GM19351 (cell line): ENCODE results near the gene MX2.
"Not testable (repeated sequence)": the region's sequence is repeated elsewhere in the genome, so short reads cannot be mapped to it uniquely, and the experiment has no call there.

Source experiments
- ATAC-seq: cut with Tn5 transposase; IDR thresholded peaks from one replicate; pipeline ENCODE4 v1.9.1; 2021; ENCODE audit warnings: mild to moderate bottlenecking, moderate library complexity; ENCODE audit not compliant: unreplicated experiment

The MX2 gene, protein sequence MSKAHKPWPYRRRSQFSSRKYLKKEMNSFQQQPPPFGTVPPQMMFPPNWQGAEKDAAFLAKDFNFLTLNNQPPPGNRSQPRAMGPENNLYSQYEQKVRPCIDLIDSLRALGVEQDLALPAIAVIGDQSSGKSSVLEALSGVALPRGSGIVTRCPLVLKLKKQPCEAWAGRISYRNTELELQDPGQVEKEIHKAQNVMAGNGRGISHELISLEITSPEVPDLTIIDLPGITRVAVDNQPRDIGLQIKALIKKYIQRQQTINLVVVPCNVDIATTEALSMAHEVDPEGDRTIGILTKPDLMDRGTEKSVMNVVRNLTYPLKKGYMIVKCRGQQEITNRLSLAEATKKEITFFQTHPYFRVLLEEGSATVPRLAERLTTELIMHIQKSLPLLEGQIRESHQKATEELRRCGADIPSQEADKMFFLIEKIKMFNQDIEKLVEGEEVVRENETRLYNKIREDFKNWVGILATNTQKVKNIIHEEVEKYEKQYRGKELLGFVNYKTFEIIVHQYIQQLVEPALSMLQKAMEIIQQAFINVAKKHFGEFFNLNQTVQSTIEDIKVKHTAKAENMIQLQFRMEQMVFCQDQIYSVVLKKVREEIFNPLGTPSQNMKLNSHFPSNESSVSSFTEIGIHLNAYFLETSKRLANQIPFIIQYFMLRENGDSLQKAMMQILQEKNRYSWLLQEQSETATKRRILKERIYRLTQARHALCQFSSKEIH

DNA sequence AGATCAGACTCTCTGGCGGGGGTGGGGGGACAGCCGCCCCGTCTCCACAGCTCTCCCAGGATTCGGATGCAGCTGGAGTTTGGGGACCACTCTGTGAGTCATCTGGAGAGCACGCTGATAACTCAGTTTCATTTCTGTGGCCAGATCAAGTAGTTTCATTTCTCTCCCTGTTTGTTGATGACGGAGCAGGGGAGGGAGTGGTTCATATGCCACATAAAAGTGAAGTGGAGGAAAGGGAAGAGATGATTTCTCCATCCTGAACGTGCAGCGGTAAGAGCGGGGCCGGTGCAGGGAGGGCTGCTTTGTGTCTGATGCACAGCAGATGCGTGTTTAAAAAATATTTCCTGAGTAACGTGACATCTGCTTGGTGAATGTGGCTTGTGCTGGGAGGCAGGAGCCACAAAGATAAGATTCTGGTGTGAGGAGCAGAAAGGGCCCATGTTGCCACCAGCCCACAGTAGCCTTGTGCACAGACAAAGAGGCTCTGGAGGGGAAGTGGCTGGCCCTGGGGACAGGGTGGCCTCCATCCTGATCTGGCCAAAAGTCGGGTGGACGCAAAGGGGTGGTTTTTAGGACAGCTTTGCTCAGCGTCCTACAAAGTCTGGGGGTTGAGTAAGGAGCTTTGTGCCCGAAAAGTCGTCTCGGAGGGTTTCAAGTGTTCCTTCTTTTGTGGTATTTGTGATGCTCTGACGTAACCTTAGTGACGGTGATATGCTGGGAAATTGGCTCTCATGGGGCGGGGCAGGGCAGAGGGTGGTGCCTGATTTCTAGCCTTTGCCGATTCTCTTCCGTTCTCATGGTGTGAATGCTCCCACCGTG is at the start of gene MX2:
Gene MX2, plus strand, starts transcription at position 242 of the 819 bp plus-strand sequence. CDS start 14,880 bp downstream, outside the sequence.
- peak; percentile 73 for ATAC-seq

DNA sequence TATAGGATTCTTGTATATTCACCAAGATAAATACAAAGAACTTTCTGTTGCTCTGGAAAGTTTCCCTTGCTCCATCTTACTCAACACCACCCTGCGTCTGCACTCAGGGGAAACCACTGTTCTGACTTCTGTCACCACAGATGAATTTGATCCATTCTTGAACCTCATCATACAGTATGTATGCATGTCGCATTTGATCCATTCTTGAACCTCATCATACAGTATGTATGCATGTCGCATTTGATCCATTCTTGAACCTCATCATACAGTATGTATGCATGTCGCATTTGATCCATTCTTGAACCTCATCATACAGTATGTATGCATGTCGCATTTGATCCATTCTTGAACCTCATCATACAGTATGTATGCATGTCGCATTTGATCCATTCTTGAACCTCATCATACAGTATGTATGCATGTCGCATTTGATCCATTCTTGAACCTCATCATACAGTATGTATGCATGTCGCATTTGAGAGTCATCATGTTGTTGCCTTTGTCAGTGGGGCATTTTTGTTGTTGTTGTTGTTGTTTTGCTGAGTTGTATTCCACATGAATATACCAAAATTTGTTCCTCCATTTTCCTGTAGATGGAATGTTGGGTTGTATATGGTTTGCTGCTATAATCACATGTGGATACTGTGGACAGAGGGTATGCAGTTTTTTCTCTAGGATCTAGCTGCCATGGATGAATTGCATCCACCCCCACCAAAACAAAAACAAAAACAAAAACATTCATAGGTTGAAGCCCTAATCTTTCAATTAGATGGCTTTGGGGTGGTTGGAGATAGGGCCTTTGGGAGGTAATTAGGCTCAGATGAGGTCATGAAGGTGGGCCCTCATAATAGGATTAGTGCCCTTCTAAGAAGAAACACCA is 48.3 kb upstream of the MX2 start:
- not testable (repeated sequence) for ATAC-seq

DNA sequence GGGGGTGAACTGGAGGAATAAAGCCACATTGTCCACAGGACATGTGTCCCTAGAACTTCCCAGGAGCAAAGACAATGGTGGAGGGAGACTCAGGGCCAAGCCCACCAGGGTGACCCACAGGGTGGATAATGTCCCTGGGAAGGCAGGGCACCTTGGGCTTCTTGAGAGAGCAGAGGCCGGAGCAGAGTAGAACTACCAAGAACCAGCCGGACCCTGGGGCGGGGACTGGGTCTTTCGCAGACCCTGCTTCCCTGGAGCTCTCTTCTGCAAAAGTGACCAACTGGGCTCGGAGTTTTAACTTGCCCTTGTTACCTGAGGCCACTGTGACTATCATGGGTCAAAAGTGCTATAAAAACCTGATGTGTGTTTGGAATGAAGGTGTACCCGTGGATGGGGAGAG is 46.1 kb upstream of the MX2 start:
- ATAC-seq, result no peak

DNA sequence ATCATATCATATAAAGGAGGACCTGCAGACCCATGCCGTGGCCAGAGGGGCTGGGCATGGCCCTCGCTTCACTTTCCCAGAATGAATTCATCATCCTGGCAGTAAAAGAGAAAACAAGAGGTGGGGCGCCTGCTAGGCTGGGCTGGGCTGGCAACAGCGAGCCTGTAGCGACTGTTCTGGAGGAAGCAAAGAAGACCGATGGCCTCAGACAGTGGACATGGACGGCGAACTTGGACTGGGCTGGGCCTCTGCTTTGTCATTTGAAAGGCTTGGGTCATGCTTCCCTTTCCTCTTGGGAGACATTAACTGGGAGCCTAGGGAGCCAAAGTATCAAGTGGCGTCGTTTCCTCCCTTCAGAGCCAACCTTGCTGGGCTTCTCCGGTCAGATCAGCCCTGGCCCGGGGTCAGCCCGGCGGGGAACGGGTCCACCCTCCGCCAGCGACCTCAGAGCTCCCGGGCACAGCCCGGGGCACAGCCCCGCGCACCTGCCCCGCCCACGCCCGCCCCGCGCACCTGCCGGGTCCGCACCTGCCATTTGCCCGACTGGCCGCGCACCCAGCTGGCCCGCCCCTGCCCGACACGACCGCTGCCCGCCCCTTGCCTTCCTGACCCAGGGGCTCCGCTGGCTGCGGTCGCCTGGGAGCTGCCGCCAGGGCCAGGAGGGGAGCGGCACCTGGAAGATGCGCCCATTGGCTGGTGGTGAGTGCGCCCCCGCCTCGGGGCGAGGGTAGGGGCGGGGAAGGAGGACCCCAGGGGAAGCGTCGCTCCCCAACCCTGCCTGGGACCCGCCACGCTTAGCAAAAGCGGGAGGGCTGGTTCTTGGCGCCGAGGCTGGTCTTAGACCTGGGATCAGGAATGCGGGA is 45.4 kb upstream of the MX2 start, which contains the start of gene FAM3B:
Gene FAM3B, plus strand, starts transcription at position 602 of the 863 bp plus-strand sequence. Its CDS starts 79 bp downstream, at position 681.
- no peak for ATAC-seq

DNA sequence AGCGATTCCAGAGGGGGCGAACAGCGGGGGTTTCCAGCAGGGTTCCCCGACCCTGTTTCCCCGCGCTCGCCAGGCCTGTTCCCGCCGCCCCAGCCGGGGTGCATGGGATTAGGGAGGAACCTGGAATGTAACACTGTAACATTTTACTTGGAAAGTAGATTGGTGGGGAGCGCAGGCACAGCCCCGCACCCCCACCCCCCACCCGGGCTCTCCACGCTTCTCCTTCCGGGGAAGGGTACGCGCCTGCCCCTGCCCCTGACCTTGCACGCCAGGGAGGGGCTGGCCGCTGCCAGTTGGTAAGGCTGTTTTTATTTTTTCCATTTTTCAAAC is 44.8 kb upstream of the MX2 start:
- no peak for ATAC-seq

DNA sequence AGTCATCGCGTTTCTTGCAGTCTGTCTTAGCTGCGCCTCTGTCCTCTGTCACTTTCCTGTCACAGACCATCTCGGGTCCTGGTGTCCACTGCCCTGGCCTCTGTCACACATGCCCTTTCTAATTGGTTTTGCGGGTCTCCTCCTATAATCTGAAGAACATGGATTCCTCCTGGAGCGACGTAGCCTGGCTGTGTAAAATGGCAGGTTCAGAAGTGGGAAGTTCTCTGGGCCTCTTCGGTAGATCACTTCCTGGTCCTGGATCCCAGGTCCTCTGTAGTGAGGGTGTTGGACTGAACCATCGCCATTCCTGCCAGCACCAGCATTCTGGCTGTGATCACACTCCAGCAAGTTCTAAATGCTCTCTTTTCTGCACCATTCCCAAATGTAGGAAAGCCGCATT is 44.4 kb upstream of the MX2 start:
- ATAC-seq, result no peak

DNA sequence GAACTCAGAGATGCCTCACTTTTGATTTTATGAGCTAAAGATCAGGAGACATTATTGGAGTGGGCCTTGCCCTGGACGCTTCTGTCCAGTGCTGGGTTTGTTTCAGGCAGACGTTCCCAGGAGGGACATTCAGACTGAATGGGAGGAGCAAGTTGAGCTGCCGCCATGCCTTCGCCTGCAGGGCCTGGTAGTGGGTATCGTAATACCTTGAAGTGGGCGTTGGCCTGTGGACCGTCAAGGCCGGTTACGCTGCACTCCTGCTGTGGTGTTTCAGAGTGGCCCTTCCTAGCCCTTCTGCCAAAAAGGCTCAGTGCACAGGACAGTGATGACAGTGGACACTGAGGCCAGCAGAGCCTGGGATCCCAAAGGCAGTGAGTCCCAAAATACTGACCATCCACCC is 43.6 kb upstream of the MX2 start:
- ATAC-seq, result no peak

DNA sequence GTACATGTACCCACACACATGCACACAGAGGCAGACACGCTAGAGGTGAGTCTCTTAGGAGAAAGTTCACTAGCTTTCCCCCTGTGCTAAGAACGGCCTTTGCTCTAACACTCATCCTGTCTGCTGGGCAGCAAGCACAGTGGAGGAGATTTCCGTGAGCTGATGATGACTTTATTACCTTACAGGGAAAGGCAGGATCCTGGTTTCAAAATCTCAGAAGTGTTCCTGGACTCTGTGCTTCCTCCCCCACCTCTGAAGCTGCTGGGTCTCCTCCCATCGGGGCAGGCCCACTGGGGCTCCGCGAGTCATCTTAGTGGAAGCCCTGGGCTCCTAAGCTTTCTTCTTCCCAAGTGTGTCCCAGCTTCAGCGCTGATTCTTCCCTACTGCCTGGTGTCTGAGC is 42.6 kb upstream of the MX2 start:
- ATAC-seq, result no peak

DNA sequence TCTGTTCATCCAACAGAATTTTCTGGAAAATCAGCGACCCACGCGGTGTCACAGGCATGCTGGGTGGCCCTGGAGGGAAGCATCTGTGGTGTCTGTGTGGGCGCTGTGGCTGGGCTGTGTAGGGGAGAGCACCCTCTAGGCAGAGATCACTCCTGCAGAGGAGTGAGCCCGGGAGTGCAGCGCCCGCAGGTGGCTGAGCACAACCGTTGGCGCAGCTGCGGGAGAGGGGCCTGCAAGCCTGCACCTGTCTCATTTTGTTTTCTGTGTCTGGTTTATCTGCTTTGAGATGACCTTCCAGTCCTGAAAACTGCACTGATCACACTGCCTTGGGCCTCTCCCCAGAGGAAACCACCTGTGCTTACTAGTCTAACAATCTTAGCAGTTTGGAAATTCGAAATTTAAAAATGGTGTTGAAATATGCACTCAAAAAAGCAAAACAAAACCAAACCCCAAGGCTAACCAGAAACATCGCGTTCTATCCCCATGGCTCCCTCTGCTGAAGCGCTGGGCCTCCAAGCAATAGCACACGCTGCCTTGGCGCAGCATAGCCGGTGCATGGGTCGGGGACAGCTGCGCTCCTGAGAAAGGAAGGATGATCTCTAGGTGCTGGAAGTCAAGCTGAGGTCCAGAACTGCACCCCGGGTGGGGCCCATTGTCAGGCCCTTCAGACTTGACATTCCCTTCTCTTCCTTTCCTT is 40.5 kb upstream of the MX2 start:
- ATAC-seq, result peak; percentile 82

DNA sequence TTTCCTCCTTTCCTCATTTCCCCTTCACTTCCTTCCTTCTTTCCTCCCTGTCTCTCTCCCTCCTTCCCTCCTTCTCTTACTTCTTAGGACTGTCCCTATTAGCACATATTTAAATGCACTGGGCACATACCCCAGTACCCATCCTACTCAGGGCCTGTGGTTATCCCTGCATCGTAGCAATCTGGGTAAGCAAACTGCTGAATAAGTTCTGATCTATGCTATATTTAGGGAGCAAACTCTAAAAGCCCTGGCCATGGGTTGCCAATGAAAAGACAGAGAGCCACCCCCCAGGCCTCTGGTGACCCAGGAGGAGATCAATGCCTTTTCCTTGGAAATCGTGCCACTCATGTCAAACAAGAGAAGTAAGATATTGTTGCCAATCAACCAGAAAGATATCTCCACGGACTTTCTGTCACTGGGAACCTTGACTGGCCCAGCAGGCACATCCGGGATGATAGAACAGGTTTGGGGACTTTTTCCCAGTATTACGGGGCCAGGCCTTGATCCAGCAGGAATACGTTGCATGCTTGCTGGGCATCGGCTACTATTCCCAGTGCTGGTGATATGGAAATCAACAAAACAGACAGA is 39.8 kb upstream of the MX2 start:
- no peak for ATAC-seq

DNA sequence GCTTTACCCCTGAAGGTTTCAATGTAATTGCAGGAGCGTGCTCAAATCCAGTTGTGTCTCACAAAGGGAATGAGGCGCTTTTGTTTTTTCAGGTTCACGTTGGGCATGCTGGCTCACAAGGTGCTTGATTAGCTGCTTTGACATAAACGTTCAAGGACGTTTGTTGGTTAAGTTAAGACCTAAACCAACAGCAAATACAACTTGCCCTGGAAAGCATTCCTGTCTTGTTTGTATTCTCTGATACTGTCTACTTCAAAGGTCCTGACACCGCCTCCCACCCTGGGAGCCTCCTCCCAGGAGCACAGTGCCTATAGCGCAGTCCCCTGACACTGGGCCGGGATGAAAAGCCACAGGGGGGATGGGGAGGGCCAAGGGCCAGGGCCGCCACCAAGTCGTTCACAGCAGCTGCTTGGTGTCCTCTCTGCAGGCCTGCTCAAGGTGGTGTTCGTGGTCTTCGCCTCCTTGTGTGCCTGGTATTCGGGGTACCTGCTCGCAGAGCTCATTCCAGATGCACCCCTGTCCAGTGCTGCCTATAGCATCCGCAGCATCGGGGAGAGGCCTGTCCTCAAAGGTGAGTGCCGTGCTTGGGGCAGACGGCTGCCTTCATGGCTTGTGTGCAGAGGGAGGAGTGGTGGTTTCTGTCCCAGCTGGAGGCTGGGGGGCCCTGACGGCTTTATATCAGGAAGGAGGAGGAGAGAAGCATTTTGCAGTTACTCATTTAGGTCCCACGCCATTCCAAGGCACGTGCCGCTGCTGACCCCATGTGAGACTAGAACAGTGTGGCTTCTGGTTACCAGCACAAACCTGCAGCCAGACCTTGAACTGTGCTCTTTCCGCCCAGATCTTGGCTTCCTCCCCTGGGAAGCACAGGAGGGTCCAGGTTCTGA is 39.1 kb upstream of the MX2 start:
- ATAC-seq, result no peak

DNA sequence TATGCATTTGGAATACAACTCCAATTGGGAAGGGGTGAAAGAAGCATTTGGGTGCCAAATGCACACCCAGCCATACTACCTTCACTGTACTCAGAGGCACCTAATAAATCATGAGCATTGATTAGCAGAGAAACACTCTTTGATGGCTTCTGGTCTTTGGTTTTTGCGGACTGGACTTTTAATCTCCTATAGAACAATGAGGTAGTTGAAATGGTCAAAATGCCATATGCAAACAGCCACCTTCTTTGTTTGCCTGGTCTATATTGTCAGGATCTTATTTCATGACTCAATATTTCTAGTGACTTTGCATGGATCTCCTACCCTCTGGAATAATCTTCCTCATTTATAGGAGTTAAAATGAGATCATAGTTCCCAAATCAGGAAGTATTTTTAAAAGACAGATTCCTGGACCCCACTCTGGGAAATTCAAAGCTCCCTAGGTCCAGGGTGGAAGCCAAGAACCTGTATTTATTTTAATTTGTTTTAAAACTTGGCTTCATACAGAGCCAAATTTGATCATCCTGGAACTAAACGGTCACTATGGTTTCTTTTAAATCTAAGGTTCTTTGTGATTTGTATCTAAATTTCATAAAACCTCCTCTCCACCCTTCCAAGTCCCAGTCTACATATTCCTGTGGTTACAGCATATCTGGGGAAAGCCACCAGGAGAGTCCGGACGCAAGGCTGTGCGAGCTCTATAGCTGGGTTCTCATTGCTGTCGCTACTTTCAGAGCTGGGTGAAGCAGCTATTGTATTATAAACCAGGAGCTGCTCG is 36.5 kb upstream of the MX2 start:
- ATAC-seq, result no peak

DNA sequence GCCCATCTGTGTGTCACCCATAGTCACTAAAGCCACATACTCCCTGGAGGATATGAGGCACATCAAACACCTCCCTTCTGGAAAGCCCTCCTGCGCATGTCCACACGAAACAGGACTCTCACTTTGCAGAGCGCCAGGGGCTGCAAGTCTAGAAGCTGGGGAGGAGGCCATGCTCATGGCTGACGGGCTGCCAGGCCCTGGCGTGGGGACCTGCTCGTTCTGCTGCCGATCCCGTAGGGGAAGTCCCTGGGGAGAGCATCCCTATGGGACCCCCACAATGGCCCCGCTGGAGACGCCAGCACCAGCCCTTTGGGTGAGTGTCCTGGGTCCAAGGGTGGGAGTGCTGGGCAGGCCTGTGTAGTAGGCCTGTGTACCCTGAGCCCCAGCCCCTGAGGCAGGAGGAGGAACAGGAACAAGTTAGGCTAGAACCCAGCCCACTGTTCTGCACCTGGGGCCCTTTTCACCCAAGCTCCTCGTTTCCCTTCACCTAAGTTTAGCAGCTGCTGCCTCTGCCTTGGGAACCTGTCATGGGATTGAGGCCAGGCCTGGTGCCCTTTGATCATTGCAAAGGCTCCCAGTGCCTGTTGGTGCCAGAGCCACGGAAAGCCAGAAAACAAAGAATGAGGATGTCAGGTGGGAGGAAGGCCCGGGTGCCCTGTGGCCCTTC is 35.3 kb upstream of the MX2 start:
- ATAC-seq, result no peak

DNA sequence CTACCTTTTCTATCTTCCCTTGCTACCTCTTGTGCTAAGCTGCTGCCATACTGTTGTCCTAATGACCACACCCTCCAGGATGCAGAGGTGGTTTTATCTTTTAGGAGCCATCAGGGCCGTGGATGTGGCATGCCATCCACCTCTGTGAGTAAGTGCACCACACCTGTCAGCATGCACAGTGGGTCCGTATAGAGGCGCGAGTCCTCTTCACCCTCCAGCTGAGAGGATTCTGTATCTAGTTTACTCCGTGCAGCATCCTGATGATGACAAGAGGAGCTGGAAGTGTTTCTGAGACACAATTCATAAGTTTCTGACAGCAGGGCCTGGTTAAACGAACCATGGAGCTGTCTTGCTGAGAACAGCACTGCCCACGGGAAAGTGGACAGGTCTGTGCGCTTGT is 34.1 kb upstream of the MX2 start:
- no peak for ATAC-seq

DNA sequence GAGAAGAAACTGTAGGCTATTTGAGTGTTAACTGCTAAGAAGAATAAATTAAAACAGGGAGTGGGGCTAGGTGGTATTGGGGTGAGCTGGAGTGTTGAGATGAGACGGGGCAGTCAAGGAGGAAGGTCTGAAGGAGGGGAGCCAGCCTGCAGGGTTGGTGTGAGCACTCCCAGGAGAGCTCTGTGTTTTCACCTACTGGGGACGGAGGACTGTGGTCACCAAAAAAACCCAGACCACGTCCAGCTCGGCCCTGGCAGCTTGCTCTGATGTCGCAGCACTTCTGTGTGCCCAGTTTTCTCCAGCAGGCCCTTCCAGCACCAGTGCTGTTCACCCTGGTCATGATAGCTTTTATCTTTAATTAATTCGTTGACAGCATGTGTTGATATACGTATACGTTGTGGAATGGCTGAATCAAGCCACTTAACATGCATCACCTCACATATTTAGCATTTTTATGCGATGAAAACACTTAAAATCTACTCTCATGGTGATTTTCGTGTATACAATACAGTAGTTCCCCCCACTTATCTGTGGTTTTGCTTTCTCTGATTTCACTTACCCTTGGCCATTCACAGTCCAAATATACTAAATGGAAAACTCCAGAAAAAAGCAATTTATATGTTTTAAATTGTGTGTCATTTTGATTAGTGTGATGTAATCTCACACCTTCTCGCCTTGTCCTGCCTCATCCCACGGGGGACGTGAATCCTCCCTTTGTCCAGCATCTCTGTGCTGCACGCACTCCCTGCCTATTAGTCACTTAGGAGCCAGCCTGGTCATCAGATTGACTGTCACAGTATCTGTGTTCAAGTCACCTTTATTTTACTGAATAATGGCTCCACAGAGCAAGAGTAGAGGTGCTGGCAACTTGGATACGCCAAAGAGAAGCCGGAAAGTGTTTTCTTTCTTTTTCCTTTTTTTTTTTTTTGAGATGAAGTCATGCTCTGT is 32.9 kb upstream of the MX2 start:
- no peak for ATAC-seq
